Right forelimb (tissue), 1 donor: Measurements from ENCODE around the gene CCDC85B.
"Not testable (repeated sequence)": the region's sequence is repeated elsewhere in the genome, so short reads cannot be mapped to it uniquely, and the experiment has no call there.

ENCODE experiments used
- DNase-seq: peaks from one replicate; pipeline ENCODE4 v3.0.0-alpha.2; 2018

CCDC85B gene

GRCh38 chr11:65890324-65891218 lies at the start of gene CCDC85B:
Gene CCDC85B (plus strand): TSS chr11:65890673. CDS start chr11:65890784, 111 bp downstream.
- peak; percentile 99 for DNase-seq

GRCh38 chr11:65842144-65842543 lies 48.3 kb upstream of the CCDC85B start:
- no peak for DNase-seq

- DNase-seq = no peak
Observed at GRCh38 chr11:65843811-65844210, 46.7 kb upstream of the CCDC85B start.

- DNase-seq = no peak
Observed at GRCh38 chr11:65844231-65844872, 46.1 kb upstream of the CCDC85B start.

GRCh38 chr11:65847746-65848145 lies 42.7 kb upstream of the CCDC85B start:
- no peak for DNase-seq

- DNase-seq = not testable (repeated sequence)
Observed at GRCh38 chr11:65848693-65849092, 41.8 kb upstream of the CCDC85B start.

- DNase-seq = no peak
Observed at GRCh38 chr11:65849366-65849765, 41.1 kb upstream of the CCDC85B start.

- no peak for DNase-seq
Observed at GRCh38 chr11:65849771-65850216, 40.7 kb upstream of the CCDC85B start.

- no peak for DNase-seq
Observed at GRCh38 chr11:65850217-65851082, 40.0 kb upstream of the CCDC85B start.

- DNase-seq = no peak
Observed at GRCh38 chr11:65851083-65851579, 39.3 kb upstream of the CCDC85B start.

GRCh38 chr11:65851811-65852507 lies 38.5 kb upstream of the CCDC85B start:
- no peak for DNase-seq

- DNase-seq = no peak
Observed at GRCh38 chr11:65852508-65853245, 37.8 kb upstream of the CCDC85B start.

GRCh38 chr11:65853246-65853979 lies 37.1 kb upstream of the CCDC85B start:
- DNase-seq = no peak

GRCh38 chr11:65854161-65854592 lies 36.3 kb upstream of the CCDC85B start:
- DNase-seq = no peak

GRCh38 chr11:65854852-65855837 lies 35.3 kb upstream of the CCDC85B start:
- DNase-seq = no peak

GRCh38 chr11:65855927-65856363 lies 34.5 kb upstream of the CCDC85B start:
- no peak for DNase-seq

- DNase-seq = peak; percentile 80
Observed at GRCh38 chr11:65856689-65857499, 33.6 kb upstream of the CCDC85B start.

- DNase-seq = peak; percentile 76
Observed at GRCh38 chr11:65857500-65857852, 33.0 kb upstream of the CCDC85B start.
